ENCODE data around the gene SULF2.

GRCh38 chr20:47713878-47714450, 71.3 kb downstream of the SULF2 start:
- TF ChIP-seq CTCF (conservative IDR thresholded peaks at IDR 0.05; ENCODE audit: low read depth, low read length) (no peak), SMC3 (IDR thresholded peaks at IDR 0.05; ENCODE audit: low read depth, low read length) (no peak)

Measured in IMR-90 (cell line).